Measurements from ENCODE around the gene SLC12A7. TPM values are rescaled to one million over a fixed set of nuclear protein-coding genes. Genes with fewer than 3 reads are reported as not detected.
"Not testable (repeated sequence)": the region's sequence is repeated elsewhere in the genome, so short reads cannot be mapped to it uniquely, and the experiment has no call there.

SLC12A7 gene
- total and polyA plus RNA-seq, 12 donors, result 36.3 to 208 (median 143) TPM

DNA sequence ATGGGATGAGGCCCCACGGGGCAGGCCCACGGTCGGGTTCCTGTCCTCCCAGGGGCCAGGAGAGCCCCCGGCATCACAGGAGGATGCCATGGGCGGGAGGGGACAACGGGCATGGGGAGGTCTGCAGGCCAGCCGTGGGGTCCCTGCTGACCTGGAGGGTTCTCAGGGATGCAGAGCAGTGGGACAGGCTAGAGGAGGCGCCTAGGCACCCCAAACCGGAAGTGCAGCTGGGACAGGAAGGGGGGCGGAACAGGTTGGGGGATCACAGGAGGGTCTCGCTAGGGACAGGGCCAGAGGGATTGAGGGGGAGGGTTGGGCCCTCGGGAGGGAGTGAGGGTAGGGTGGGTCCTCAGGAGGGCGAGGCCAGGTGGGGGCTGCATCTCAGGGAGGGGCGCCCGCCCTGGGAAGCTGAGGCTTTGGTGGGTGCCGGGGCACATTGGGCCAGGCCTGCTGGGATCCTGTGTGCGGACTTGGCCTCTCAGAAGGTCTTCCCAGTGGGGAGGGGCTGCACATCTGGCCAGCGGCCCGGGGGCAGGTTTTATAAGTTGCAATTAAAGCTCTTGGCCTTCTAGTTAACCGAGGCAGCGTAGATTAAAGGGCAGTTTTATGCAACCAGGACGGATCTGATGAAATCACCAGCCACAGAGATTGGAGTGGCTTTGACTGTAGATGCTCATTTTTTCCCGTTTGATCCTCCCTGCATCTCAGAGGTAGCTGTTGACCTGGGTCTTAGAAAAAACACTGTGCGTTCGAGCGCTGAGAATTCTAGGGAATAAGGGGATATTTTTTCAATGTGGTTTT lies 83.2 kb downstream of the SLC12A7 start:
- 79 to 88% methylated on average over 26 of the region's 26 CpGs for WGBS, 2 donors
- Histone ChIP-seq H3K36me3 (no peaks in the 10 kb centered on the region), H3K27ac (no peak overlapping the region), H3K9me3 (no peaks in the 10 kb centered on the region), H3K27me3 (peaks cover 0 to 8% (median 0%) of the 10 kb centered on the region in 7 donors), H3K4me3 (no peak overlapping the region), H3K4me1 (peaks cover 0 to 3% (median 0%) of the 10 kb centered on the region in 9 donors)
- peak in 1 of 2 donors; percentile 5 for DNase-seq
- TF ChIP-seq, protein P1, sequence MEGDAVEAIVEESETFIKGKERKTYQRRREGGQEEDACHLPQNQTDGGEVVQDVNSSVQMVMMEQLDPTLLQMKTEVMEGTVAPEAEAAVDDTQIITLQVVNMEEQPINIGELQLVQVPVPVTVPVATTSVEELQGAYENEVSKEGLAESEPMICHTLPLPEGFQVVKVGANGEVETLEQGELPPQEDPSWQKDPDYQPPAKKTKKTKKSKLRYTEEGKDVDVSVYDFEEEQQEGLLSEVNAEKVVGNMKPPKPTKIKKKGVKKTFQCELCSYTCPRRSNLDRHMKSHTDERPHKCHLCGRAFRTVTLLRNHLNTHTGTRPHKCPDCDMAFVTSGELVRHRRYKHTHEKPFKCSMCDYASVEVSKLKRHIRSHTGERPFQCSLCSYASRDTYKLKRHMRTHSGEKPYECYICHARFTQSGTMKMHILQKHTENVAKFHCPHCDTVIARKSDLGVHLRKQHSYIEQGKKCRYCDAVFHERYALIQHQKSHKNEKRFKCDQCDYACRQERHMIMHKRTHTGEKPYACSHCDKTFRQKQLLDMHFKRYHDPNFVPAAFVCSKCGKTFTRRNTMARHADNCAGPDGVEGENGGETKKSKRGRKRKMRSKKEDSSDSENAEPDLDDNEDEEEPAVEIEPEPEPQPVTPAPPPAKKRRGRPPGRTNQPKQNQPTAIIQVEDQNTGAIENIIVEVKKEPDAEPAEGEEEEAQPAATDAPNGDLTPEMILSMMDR (IDR thresholded peaks at IDR 0.05), result no peak
- intact Hi-C loops (cut with DNase I), result no loop called here
- ATAC-seq, result no peak

DNA sequence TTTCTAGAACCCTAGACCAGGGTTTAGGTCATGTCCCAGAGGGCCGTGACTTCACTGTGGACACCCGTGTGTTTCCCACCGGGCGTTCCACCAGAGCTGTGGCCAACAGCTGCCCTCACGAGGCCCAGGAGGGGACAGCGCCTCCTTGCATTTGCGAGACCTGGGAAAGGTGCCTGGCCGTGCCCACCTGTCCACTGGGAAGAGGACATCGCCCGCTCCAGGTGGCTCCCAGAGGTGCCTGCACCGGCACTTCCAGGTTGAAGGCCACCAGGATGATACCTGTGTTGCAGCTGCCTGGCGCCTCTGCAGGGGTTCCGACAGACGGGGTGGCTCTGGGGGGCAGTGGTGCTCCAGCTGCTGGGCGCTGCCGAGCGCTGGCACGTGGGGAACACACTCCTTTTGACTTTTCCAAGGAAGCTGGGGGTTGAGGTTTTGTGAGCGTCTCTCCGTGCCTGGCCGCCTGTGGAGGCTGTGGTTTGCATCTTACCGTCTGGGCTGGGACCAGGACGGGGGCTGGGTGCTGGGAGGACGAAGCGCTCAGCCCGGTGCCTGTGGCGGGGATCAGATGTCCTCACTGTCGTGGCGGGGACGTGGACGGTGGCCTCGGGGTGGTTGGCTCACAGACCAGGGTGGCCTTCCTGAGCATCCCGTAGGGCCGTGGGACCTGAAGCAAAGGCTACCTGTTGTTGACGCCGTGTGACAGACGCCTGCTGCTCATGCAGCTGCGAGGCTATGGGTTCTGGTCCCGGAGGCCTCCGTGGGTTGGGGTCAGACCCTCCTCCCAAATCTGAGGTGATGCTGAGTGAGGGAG lies 84.0 kb downstream of the SLC12A7 start:
- intact Hi-C loops (cut with DNase I), result no loop called here
- Histone ChIP-seq H3K27me3 (peaks cover 0 to 8% (median 0%) of the 10 kb centered on the region in 7 donors), H3K4me3 (no peak overlapping the region), H3K9me3 (no peaks in the 10 kb centered on the region), H3K27ac (no peak overlapping the region), H3K36me3 (no peaks in the 10 kb centered on the region), H3K4me1 (peaks cover 0 to 3% (median 0%) of the 10 kb centered on the region in 9 donors)
- DNase-seq (peak in 1 of 2 donors; percentile 12), ATAC-seq (peak in 1 of 8 donors; percentile 27)
- TF ChIP-seq, protein P1 (IDR thresholded peaks at IDR 0.05), result no peak
- 90 to 91% methylated on average over 40 of the region's 40 CpGs for WGBS, 2 donors

DNA sequence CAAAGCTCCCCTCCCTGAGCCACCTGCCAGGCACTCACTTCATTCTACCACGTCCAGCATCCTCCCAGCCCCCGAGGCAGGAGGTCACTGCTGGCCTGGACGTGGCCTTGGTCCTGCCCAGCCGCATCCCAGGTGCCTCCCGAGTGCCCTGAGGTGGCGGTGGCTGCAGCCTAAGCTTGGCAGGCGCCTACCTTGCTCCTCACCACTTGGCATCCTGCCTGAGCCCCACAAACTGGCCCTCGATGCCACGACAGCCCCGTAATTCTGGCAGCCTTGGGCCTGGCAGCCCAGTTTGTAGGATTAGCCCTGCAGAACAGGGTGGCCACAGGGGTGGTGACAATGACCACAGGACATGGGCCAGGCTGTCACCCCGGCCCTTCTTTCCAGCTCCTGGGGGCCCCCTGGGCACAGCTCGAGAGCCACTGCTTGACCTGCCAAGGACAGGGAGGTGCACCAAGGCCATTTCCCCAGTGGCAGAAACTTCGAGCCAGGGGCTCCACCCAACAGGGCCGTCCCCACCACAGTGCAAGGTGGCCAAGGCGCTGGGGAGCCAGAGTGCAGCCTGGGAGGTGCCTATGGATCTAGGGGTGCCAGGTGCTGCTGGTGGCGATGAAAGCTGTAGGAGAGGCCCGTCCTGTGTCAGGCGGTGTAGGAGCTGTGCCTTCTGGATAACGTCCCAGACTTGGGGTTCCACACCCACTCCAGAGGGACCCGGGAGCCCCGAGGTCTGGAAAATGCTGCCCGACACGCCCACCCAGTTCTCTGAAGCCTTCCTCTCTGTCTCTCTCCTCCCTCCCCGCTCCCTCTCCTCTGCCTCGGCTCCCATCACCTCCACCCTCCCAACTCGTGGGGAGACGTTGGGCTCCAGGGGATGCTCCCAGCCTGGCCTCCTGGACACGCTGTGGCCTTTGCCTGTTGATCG lies 84.9 kb downstream of the SLC12A7 start:
- Histone ChIP-seq H3K27ac (no peak overlapping the region), H3K4me3 (no peak overlapping the region), H3K36me3 (no peaks in the 10 kb centered on the region), H3K9me3 (no peaks in the 10 kb centered on the region), H3K27me3 (peaks cover 0 to 8% (median 0%) of the 10 kb centered on the region in 7 donors), H3K4me1 (peaks cover 0 to 3% (median 0%) of the 10 kb centered on the region in 9 donors)
- ATAC-seq (peak in 5 of 8 donors; percentile 15 to 55 (median 19)), DNase-seq (peak in 1 of 2 donors; percentile 14)
- TF ChIP-seq, protein P1 (IDR thresholded peaks at IDR 0.05), result no peak
- WGBS, 2 donors, result 78 to 83% methylated on average over 29 of the region's 29 CpGs
- intact Hi-C loops (cut with DNase I), result no loop called here

DNA sequence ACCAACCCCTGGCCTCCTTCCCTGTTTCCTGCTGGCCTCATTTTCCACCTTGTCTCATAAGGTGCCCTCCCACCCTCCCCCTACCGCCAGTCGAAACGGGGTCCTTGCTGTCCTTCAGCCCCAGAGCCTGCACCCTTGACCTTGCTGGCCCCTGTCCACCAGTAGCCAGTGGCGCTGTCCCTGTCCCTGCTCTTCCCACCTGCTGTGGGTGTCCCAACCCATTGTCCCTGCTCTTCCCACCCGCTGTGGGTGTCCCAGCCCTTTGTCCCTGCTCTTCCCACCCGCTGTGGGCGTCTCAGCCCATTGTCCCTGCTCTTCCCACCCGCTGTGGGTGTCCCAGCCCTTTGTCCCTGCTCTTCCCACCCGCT lies 89.9 kb downstream of the SLC12A7 start:
- H3K36me3 ChIP-seq; intact Hi-C loops (cut with DNase I); H3K9me3 ChIP-seq; ATAC-seq; DNase-seq; H3K4me3 ChIP-seq; H3K27me3 ChIP-seq; H3K27ac ChIP-seq; H3K4me1 ChIP-seq: not testable (repeated sequence)
- WGBS, 2 donors, result 71 to 80% methylated on average over 8 to 9 of the region's 9 CpGs
